Cerebellar nuclear complex (tissue), 1 donor: ENCODE results near the gene LASP1NB.

ENCODE experiments used
- DNase-seq, 2 experiments: peaks; one replicate each; lab custom pipeline; 2025; lab: John Stamatoyannopoulos, UW

The LASP1NB gene

GRCh38 chr17:38925263-38925995, at the start of gene LASP1NB:
Gene LASP1NB, plus strand, starts transcription at chr17:38925614.
- DNase-seq: peak; percentile 80 to 84

GRCh38 chr17:38877130-38877851, 48.1 kb upstream of the LASP1NB start:
- DNase-seq: no peak

- DNase-seq: no peak
Measured at GRCh38 chr17:38879878-38880665, 45.3 kb upstream of the LASP1NB start.

GRCh38 chr17:38881600-38882191, 43.7 kb upstream of the LASP1NB start:
- no peak for DNase-seq

- no peak for DNase-seq
Measured at GRCh38 chr17:38882870-38883269, 42.5 kb upstream of the LASP1NB start.

- no peak for DNase-seq
Measured at GRCh38 chr17:38883592-38884526, 41.6 kb upstream of the LASP1NB start.

GRCh38 chr17:38885044-38885727, 40.2 kb upstream of the LASP1NB start:
- DNase-seq: no peak

GRCh38 chr17:38885728-38886642, 39.4 kb upstream of the LASP1NB start:
- DNase-seq: no peak

- DNase-seq: no peak
Measured at GRCh38 chr17:38886643-38887010, 38.8 kb upstream of the LASP1NB start.

GRCh38 chr17:38888842-38889241, 36.6 kb upstream of the LASP1NB start:
- no peak for DNase-seq

GRCh38 chr17:38889745-38890409, 35.5 kb upstream of the LASP1NB start:
- DNase-seq: no peak

GRCh38 chr17:38890410-38890746, 35.0 kb upstream of the LASP1NB start:
- DNase-seq: no peak

- no peak for DNase-seq
Measured at GRCh38 chr17:38891441-38891840, 34.0 kb upstream of the LASP1NB start.

GRCh38 chr17:38892083-38892482, 33.3 kb upstream of the LASP1NB start:
- no peak for DNase-seq

GRCh38 chr17:38892620-38893019, 32.8 kb upstream of the LASP1NB start:
- no peak for DNase-seq

- no peak for DNase-seq
Measured at GRCh38 chr17:38893113-38893512, 32.3 kb upstream of the LASP1NB start.

GRCh38 chr17:38893607-38894006, 31.8 kb upstream of the LASP1NB start:
- DNase-seq: no peak

- DNase-seq: no peak
Measured at GRCh38 chr17:38894276-38894675, 31.1 kb upstream of the LASP1NB start.

- no peak for DNase-seq
Measured at GRCh38 chr17:38896346-38896954, 29.0 kb upstream of the LASP1NB start.
